ENCODE data around the gene FANCC.

- TF ChIP-seq CTCF (IDR thresholded peaks at IDR 0.05) = no peak
- TF ChIP-seq POLR2A (IDR thresholded peaks at IDR 0.05) = no peak
- TF ChIP-seq POLR2AphosphoS5 (IDR thresholded peaks at IDR 0.05) = no peak
Observed at GRCh38 chr9:95175523-95175922, 142.0 kb downstream of the FANCC start.
